Testis (tissue), 2 donors: ENCODE data around the gene SLC41A3.

Source experiments
- POLR2A ChIP-seq: fragments of 450-650 bp; IDR thresholded peaks from one replicate; pipeline ENCODE4 v1.6.1; 2017; ENCODE audit warnings: antibody characterized with exemption, mild to moderate bottlenecking, moderate library complexity
- TF ChIP-seq, protein P1 (sequence below), 3 experiments: fragments of 450-650 bp in 2 of 3; fragments of 200-600 bp in 1 of 3; sonication (generic) in 1 of 3; IDR thresholded peaks; one replicate each; pipeline ENCODE4 v1.5.1; 2016 to 2019; ENCODE audit warnings: antibody characterized with exemption in 3 of 3, mild to moderate bottlenecking in 2 of 3, moderate library complexity in 1 of 3

GRCh38 chr3:126053949-126054569 lies 29.9 kb downstream of the SLC41A3 start:
- no peak for TF ChIP-seq POLR2A
- TF ChIP-seq, protein P1, sequence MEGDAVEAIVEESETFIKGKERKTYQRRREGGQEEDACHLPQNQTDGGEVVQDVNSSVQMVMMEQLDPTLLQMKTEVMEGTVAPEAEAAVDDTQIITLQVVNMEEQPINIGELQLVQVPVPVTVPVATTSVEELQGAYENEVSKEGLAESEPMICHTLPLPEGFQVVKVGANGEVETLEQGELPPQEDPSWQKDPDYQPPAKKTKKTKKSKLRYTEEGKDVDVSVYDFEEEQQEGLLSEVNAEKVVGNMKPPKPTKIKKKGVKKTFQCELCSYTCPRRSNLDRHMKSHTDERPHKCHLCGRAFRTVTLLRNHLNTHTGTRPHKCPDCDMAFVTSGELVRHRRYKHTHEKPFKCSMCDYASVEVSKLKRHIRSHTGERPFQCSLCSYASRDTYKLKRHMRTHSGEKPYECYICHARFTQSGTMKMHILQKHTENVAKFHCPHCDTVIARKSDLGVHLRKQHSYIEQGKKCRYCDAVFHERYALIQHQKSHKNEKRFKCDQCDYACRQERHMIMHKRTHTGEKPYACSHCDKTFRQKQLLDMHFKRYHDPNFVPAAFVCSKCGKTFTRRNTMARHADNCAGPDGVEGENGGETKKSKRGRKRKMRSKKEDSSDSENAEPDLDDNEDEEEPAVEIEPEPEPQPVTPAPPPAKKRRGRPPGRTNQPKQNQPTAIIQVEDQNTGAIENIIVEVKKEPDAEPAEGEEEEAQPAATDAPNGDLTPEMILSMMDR (IDR thresholded peaks at IDR 0.05): no peak
